GM12874 (cell line): ENCODE results near the gene BCL2L13.

Source experiments
- TF ChIP-seq, protein P1 (sequence below): IDR thresholded peaks from 2 replicates; pipeline ENCODE4 v1.5.1; 2011; ENCODE audit warnings: low read depth, mild to moderate bottlenecking, control low read depth, low read length, moderate library complexity; ENCODE audit not compliant: insufficient read depth

The BCL2L13 gene

DNA sequence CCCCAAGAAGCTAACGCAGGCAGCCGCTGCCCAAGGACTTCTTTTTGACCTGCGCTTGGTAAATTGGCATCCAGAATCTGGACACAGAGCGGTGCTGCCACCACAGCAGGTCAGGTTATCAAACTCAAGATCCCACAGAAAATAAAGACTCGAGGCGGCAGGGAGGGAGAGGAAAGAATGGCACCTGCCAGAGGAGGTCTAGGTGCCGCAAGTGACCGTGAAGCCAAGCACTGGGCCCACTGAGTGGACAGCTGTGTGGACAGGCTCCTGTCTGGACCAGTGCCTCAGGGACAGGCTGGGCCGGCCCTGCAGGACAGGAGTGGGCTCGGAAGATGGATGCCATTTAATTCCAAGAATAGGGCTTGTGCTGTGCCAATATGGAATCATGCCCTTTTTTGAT is 108.4 kb downstream of the BCL2L13 start:
- TF ChIP-seq, protein P1, sequence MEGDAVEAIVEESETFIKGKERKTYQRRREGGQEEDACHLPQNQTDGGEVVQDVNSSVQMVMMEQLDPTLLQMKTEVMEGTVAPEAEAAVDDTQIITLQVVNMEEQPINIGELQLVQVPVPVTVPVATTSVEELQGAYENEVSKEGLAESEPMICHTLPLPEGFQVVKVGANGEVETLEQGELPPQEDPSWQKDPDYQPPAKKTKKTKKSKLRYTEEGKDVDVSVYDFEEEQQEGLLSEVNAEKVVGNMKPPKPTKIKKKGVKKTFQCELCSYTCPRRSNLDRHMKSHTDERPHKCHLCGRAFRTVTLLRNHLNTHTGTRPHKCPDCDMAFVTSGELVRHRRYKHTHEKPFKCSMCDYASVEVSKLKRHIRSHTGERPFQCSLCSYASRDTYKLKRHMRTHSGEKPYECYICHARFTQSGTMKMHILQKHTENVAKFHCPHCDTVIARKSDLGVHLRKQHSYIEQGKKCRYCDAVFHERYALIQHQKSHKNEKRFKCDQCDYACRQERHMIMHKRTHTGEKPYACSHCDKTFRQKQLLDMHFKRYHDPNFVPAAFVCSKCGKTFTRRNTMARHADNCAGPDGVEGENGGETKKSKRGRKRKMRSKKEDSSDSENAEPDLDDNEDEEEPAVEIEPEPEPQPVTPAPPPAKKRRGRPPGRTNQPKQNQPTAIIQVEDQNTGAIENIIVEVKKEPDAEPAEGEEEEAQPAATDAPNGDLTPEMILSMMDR, result no peak

DNA sequence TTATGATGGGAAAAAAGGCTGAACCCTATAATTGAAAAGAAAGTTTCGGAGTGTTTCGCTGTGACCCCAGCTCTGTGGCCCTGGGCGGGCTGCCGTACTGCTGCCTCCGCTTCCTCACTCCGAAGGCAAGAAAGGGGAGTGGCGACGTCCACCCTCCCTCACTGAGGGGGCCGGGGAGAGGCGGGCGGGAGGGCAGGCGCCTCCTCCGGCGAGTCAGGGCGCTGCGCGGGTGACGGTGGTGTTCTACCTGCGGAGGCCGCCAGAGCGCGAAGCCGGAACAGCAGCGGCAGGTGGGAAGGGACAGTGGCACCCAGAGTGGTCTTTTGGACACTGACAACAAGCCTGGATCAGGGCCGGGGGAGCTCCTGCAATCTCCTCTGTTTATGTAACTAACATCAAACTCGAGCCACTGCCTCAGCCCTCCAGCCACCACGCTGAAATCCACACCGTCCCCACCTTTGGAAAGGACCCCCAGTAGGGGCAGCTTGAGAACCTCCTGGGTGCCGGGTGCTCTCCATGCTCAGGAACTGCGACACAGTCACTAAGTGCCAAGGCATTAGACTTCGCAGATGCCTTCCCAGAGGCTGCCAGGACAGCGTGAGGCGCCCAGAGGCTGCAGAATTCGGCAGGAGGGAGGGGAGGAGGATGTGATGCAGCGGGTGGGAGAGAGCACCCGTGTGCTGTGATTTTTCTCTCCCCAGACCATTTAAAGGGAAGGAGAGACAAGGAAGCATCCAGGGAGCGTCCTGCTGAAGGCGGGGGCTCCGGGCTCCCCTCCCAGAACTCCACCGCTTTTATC is 110.2 kb downstream of the BCL2L13 start:
- TF ChIP-seq, protein P1, result no peak

DNA sequence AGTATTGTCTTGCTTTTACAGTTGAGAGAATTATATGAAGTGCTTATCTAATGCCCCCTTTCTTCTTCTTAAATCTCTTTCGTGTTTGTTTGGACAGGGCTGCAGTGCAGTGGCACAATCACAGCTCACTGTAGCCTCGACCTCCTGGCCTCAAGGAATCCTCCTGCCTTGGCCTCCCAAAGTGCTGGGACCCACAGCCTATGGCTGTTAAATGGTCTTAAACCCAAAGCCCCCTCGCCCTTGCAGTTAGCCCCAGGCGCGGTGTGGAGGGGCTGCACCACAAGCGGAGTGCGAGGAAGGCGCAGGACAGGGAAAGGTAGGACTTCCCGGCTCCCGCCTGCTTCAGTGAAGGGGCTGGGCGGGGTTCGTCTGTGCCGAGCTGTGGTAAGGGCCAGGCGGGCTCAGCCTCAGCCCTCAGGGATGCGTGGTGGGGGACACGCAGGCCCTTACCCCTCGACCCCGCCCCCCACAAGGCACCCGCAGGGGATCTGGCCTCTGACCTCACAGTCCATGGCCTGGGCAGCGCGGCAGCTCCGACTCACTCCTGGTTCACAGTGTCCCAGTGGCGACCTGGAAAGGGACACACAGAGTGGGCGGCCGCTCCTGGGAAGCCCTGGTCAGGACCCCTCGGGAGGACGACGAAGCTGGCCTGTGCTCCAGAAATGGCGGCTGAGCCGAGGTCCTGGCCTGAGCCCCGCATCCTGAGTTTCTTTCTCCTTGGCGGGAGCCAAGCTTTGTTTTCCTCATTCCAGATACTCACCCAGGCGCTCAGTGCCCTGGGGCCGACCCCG is 111.2 kb downstream of the BCL2L13 start:
- TF ChIP-seq, protein P1, result no peak

DNA sequence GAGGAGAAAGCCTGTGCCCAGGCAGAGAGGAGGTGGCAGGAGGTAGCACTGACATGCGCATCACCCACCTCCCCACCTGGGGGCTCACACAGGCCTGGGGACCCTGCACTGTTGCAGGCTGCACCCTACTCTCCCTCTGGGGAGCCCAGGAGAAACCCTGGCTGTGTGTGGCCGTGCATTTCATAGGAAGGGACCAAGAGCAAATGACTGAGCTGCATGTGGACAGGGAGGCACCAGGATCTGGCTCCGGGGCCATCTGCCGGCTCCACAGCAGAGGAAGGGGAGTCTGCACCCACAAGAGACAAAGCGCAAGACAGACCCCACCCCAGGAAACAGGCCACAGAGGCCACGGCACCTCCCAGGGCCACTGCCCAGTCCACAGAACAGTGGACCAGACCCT is 113.0 kb downstream of the BCL2L13 start:
- TF ChIP-seq, protein P1, result no peak

DNA sequence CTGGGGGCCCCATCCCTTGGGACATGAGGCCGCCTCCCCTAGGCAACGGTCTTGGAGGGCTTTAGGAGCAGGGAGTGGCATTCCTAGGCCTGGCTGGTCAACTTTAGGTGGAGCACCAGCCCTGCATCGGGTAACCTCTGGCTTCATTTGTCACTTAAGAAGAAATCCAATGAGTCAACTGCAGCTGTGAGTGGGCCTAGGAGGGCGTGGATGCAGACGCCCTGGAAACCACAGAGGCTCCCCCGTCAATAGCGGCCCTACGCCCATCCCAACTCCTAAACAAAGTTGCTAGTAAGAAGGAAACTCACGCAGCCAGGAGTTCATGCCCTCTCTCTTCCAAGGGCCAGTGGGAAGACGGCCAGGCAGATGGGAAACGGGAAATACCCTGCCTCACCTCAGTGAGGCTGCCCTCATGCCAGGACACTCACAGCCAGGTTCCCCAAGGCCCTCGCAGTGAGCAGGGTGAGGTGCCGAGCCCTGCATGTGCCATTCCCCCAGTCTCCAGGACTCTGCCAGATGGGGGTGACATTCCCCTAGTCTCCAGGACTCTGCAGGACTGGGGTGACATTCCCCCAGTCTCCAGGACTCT is 114.9 kb downstream of the BCL2L13 start:
- TF ChIP-seq, protein P1, result no peak

DNA sequence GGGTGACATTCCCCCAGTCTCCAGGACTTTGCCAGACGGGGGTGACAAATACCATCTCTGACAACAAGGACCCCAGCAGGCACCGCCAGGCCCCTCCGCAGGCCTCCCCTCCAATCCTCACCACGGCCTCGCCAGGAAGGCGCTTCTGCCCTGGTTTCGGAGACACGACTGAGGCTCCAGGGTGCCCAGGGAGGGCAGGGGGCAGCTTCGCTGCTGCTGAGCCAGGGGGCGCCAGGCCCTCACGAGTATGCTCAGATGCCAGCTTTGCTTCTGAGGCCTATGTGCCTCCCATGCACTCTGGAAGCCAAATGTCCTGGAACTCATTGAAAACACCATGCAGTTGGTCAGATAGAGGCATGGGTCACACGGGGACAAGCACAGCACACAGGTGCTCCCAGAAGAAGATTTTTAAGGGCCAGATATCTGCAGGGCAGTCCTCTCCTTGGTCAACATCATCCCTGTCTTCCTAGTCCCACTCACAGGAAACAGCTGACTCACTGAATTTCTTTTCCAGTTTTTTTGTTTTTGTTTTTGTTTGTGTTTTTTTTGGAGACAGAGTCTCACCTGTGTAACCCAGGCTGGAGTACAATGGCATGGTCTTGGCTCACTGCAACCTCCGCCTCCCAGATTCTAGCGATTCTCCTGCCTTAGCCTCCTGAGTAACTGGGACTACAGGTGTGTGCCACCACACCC is 115.8 kb downstream of the BCL2L13 start:
- TF ChIP-seq, protein P1, result peak; percentile 39; the same call in 1 of the 2 replicates

DNA sequence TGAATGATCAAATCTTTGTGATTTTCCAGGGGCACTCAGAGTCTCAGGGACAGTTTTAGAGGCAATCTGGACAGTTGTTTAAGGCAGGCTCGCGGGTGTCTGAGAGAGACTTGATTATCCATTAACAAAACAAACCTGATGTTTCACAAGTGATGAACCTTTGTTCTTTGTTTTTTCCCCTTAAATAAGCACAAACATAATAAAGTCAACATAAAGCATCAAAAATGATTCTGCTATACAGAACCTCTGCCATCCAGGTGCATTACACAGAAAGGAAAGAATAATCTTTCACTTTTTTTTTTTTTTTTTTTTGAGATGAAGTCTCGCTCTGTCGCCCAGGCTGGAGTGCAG is 122.6 kb downstream of the BCL2L13 start:
- TF ChIP-seq, protein P1, result no peak
